HEK293 (cell line): ENCODE data around the gene ZNF785.

Source experiments
- CTCF ChIA-PET: fragments of 350-600 bp; formaldehyde crosslinking; extraction: SDS; loops from one replicate; lab custom pipeline; 2021; ENCODE audit warnings: antibody characterized with exemption; lab: Yijun Ruan, JAX
- POLR2A ChIA-PET: fragments of 300-600 bp; formaldehyde crosslinking; extraction: SDS; loops from one replicate; lab custom pipeline; 2020; ENCODE audit warnings: antibody characterized with exemption, inconsistent platforms; lab: Yijun Ruan, JAX
- H3K27ac ChIP-seq: fragments of 200-500 bp; sonication (Bioruptor generic); 2 replicates; pipeline ENCODE4 v1.5.1; 2014; ENCODE audit warnings: low read depth, low read length, control low read depth, inconsistent platforms; ENCODE audit errors: extremely low read depth
- H3K36me3 ChIP-seq, 2 experiments: fragments of 200-500 bp in 1 of 2; sonication (Bioruptor generic) in 1 of 2; 1 replicate in 1 of 2; 2 replicates in 1 of 2; pipeline ENCODE4 v1.5.1; 2014 to 2017; ENCODE audit warnings: inconsistent platforms in 2 of 2, low read length in 2 of 2; ENCODE audit not compliant: control insufficient read depth in 2 of 2, insufficient read depth in 1 of 2
- H3K4me1 ChIP-seq: fragments of 200-500 bp; sonication (Bioruptor generic); 2 replicates; pipeline ENCODE4 v1.5.1; 2014; ENCODE audit warnings: mild to moderate bottlenecking, low read length, inconsistent platforms; ENCODE audit not compliant: control insufficient read depth, insufficient read depth
- H3K4me3 ChIP-seq: 2 replicates; pipeline ENCODE4 v1.5.1; 2011; ENCODE audit warnings: low read depth, mild to moderate bottlenecking, control low read depth, low read length, moderate library complexity
- H3K9me3 ChIP-seq: fragments of 200-500 bp; sonication (Bioruptor generic); 2 replicates; pipeline ENCODE4 v1.5.1; 2014; ENCODE audit warnings: low read depth, low read length, inconsistent platforms; ENCODE audit not compliant: control insufficient read depth, insufficient read depth
- BCL11B ChIP-seq: fragments of 450-650 bp; formaldehyde crosslinking; IDR thresholded peaks from 2 replicates; pipeline ENCODE4 v1.5.1; 2016; ENCODE audit warnings: low read depth, missing biosample characterization, missing genetic modification characterization
- EGR2 ChIP-seq: fragments of 450-650 bp; formaldehyde crosslinking; IDR thresholded peaks from 2 replicates; pipeline ENCODE4 v1.5.1; 2016; ENCODE audit warnings: low read depth, missing biosample characterization, missing genetic modification characterization
- IKZF3 ChIP-seq: fragments of 450-650 bp; IDR thresholded peaks from 2 replicates; pipeline ENCODE4 v1.5.0; 2018; ENCODE audit warnings: missing biosample characterization, mild to moderate bottlenecking, missing genetic modification characterization, moderate library complexity
- PRDM10 ChIP-seq: fragments of 450-650 bp; formaldehyde crosslinking; IDR thresholded peaks from 2 replicates; pipeline ENCODE4 v1.5.1; 2016; ENCODE audit warnings: missing biosample characterization, missing genetic modification characterization
- SCRT2 ChIP-seq: fragments of 450-650 bp; formaldehyde crosslinking; IDR thresholded peaks from 2 replicates; pipeline ENCODE4 v1.5.1; 2016; ENCODE audit warnings: missing biosample characterization, missing genetic modification characterization
- ZNF398 ChIP-seq: fragments of 450-650 bp; formaldehyde crosslinking; IDR thresholded peaks from 2 replicates; pipeline ENCODE4 v1.5.1; 2017; ENCODE audit warnings: missing biosample characterization, missing genetic modification characterization
- ZNF600 ChIP-seq: fragments of 450-650 bp; formaldehyde crosslinking; IDR thresholded peaks from 2 replicates; pipeline ENCODE4 v1.5.1; 2016; ENCODE audit warnings: missing biosample characterization, missing genetic modification characterization

Gene ZNF785

DNA sequence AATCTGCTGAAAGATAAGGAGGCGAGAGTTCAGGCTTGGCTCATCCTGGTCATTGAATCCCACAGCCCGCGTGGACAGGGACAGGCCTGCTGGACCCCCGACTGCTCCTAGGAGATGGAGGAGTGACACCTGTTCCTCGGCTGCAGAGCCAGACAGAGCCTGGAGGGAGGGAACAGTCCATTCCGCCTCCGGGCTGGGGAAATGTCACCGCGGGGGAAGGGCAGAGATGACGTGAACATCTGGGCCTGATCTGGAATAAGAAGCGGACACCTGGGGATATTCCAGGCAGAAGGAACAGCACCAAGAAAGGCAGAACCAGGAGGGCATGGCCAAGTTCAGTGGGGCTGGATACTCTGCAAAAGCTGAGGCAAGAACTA is 52.4 kb downstream of the ZNF785 start:
- Histone ChIP-seq H3K4me1 (peaks cover 2% of the 10 kb centered on the region; the same call in 1 of the 2 replicates), H3K27ac (no peak overlapping the region), H3K36me3 (peaks cover 6 to 30% of the 10 kb centered on the region in 2 experiments; a peak in 2 of 3 replicates), H3K9me3 (no peaks in the 10 kb centered on the region), H3K4me3 (no peak overlapping the region)
- CTCF ChIA-PET: interaction anchor here (2.9 kb wide), 1 partner anchor 65 kb away, joined by 11 read pairs; no protein-coding TSS in a partner anchor
- TF ChIP-seq SCRT2 (peak; percentile 43), BCL11B (tag by site-specific recombination) (no peak), IKZF3 (tag by site-specific recombination) (peak; percentile 27; the same call in 1 of the 2 replicates), ZNF600 (peak; percentile 59), EGR2 (peak; percentile 56), PRDM10 (tag by site-specific recombination) (peak; percentile 42; the same call in 1 of the 2 replicates), ZNF398 (no peak)
- POLR2A ChIA-PET: interaction anchor here (2.2 to 3.7 kb wide), 3 partner anchors 24 to 115 kb away, joined by 7 to 69 read pairs (median 15); partner anchors contain the start of genes DCTPP1 and ZNF764

DNA sequence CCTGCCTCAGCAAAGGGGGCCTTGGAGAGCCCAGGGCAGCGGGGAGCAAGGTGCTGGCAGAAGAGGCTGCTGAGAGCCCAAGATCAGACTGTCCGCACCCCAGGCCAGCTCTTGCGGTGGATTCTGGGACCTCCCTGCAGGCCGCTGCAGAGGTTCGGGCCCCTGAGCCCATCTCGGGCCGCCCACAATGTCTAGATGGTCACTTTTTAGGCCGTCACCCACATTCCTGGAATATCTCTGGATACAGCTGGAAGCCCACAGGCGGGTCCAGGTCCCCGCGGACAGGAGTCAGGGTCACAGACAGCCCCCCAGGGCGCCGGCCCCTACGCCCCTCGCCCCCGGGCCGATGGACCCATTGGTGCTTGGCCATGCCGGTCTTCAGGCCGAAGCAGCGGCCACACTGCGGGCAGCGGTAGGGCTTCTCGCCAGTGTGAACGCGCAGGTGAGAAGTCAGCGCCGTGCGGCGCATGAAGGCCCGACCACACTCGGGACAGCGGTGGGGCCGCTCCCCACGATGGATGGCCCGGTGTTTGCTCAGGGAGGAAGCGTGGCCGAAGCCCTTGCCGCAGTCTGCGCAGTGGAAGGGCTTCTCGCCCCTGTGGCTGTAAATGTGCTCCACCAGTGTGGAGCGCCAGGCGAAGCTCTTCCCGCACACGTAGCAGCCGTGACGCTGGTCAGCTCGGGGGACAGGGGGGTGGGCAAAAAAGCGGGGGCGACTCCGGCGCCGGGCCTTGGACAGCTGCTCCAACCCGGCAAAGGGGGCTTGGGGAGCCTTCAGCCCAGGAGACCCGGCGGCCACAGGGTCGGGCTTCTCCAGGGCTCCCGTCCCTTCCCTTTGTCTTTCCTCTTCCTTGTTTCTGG is 53.0 kb downstream of the ZNF785 start:
- Histone ChIP-seq H3K9me3 (no peaks in the 10 kb centered on the region), H3K36me3 (peaks cover 6 to 30% of the 10 kb centered on the region in 2 experiments; a peak in 2 of 3 replicates), H3K27ac (no peak overlapping the region), H3K4me3 (no peak overlapping the region), H3K4me1 (peaks cover 7% of the 10 kb centered on the region; the same call in 1 of the 2 replicates)
- no peak for TF ChIP-seq ZNF600
- CTCF ChIA-PET: interaction anchor here (0.7 kb wide), 1 partner anchor 149 kb away, joined by 3 read pairs; no protein-coding TSS in a partner anchor
- POLR2A ChIA-PET: interaction anchor here (0.6 kb wide), 1 partner anchor 10 kb away, joined by 5 read pairs; no protein-coding TSS in a partner anchor
